NCI-H146 treated with DMSO at 0.1 percent for 48 hours (cell line): ENCODE results near the gene BTBD9.

Source experiments
- DNase-seq: peaks from one replicate; lab custom pipeline; 2025; ENCODE audit not compliant: unreplicated experiment; lab: John Stamatoyannopoulos, UW

The BTBD9 gene

DNA sequence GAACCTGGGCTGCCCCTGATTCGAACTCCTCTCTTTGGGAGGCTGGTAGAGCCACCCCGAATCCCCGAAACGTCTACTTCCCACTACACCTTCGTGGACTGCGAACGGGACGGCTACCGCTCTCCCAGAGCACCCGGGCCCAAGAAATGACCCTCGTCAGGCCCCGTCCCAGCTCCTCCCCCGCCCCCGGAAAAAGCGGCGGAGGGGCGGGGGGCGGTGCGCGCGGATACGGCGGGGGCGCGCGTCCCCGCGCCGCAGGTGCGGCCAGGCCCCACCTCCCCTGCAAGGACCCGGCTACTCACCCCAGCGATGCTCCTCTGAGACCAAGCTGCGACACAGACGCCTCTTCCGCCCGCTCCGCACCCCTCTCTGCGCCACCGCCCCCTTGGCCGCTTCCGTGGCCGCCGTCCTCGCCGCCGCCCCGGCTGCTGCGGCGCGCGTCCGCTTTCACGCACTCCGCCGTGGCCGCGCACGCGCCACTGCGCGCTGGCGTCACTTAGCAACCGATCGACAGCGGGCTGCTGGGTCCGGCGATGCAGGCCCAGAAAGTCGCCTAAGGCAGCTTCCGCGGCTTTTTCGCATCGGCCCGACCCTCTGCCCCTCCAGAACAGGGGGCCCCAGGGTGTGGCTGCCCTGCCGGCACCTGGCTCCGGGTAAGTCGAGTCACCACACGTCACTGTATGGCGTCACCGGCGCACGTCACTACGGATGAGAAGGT, at the start of gene BTBD9:
Gene BTBD9, minus strand, starts transcription at position 432 of the 718 bp plus-strand sequence.
- DNase-seq: peak; percentile 81

DNA sequence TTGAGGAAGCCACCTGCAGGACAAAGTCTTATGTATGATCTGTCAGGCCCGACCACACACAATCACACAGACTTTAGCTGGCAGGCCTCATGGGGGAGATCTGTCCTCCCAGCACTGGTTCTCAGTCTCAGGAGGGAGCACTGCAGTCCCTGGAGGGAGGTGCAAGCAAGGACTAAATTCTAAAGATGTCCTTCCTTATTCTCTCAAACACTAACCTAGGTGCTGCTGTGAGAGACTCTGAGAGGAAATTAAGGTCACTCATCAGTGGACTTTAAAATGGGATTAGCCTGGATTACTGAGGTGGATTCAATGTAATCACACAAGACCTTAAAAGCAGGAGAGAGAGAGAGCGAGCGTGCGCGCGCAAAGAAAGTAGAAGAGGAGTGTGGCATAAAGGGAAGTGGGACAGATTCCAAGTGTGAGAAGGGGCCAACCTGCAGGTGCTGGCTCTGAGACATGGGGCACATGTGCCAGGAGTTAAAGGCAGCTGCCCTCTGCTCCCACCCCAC, 48.9 kb upstream of the BTBD9 start:
- no peak for DNase-seq

GRCh38 chr6:38687549-38687948, 47.8 kb upstream of the BTBD9 start:
- DNase-seq: no peak

DNA sequence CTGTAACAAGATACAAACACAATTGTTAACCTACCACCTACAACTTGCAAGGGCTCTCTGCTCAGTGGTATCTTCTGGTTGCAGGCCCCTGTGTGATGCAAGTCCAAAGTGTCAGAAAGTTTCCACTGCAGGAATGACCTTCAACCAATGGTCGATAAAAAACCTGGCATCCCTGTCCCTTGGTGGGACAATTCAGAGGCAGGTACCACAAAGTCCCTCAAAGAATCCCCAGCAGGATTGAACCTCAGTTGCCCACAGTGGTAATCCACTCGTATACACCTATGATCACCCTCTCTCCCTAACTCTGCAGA, 47.3 kb upstream of the BTBD9 start:
- no peak for DNase-seq

- DNase-seq: no peak
Measured at GRCh38 chr6:38686270-38687042, 46.7 kb upstream of the BTBD9 start.

GRCh38 chr6:38684904-38685303, 45.2 kb upstream of the BTBD9 start:
- no peak for DNase-seq

DNA sequence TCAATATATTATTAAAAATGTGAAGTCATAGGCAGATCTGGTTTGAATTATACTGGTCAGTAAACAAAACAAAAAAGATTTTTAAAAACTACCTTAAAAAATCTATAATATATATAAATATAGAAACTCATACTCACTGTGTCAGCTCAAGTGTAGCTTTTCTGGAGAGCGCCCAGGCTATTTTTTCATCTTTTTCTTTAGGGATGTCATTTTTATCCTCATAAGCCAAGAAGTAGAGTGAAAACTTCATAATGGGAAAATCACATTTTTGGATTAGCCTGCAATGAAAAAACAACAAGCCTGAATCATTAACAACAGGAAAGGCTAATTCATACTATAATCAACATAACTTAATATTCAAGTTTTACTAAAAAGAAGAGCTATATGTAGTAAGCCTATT, 44.5 kb upstream of the BTBD9 start:
- DNase-seq: no peak

DNA sequence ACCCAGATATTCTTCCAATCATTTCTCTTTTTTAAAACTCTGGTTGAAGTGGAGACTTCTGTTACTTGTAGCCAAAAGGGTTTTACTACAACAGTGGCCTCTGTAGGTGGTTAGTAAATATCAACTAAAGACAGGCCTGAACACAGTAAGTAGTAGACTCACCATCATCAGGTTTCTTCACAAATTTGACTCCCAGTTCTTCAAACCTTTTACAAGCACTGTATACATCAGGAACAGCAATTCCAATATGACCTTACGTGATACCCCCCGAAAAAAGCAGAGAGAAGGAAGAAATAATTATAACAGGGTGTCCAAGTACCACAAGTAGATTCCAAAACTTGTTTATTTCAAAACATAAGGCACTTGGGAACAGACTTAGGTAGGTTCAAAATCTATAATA, 42.1 kb upstream of the BTBD9 start:
- DNase-seq: no peak

GRCh38 chr6:38679668-38680067, 39.9 kb upstream of the BTBD9 start:
- DNase-seq: no peak

GRCh38 chr6:38678178-38678760, 38.5 kb upstream of the BTBD9 start:
- no peak for DNase-seq

DNA sequence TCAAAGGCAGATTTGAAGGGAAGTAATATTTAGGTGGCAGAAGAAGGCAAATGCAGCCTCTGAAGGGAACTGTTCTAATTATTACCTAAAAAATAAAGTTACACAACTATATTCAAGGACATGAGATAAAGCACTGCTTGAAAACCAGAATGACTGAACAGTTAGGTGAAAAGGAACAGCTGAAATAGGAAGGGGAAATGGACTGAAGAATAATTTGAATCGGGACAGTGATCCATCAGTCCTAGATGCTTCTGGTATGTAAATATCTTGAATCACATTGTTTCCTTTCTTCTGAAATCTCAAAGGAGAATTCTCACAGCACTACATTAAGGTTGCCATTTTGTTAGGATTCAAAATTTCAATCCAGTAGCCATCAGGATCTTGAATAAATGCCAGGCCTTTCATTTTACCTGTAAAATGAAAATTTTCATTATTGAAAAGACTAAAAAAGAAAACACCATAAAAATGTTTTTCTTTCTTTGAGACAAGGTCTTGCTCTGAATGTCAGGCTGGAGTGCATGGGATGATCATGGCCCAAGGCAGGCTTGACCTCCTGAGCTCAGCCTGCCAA, 37.3 kb upstream of the BTBD9 start:
- DNase-seq: no peak

- no peak for DNase-seq
Measured at GRCh38 chr6:38676236-38676973, 36.7 kb upstream of the BTBD9 start.

DNA sequence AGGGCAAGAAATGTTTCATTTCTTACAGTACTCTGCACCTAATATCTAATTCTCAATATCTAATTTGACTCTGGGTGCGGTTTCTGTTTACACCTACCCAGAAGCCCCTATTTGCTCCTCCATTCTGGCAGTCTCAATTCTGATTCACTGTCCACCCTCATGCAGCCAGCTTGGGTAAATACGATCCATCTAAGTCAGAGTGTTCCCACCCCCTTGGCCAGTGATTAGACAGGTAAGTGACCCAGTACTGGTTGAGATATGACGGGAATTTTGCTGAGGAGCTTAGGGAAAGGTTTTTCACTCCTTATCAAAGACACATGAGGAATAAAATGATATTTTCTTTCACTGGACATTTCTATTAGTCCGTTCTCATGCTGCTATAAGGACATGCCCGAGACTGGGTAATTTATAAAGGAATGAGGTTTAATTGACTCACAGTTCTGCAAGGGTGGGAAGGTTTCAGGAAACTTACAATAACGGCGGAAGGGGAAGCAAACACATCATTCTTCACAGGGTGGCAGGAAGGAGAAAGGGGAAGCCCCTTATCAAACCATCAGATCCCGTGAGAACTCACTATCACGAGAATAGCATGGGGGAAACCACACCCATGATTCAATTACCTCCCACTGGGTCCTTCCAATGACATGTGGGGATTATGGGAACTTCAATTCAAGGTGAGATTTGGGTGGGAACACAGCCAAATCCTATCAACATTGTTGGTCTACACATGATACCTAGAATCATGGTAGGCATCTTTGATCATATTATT, 33.9 kb upstream of the BTBD9 start:
- DNase-seq: no peak

DNA sequence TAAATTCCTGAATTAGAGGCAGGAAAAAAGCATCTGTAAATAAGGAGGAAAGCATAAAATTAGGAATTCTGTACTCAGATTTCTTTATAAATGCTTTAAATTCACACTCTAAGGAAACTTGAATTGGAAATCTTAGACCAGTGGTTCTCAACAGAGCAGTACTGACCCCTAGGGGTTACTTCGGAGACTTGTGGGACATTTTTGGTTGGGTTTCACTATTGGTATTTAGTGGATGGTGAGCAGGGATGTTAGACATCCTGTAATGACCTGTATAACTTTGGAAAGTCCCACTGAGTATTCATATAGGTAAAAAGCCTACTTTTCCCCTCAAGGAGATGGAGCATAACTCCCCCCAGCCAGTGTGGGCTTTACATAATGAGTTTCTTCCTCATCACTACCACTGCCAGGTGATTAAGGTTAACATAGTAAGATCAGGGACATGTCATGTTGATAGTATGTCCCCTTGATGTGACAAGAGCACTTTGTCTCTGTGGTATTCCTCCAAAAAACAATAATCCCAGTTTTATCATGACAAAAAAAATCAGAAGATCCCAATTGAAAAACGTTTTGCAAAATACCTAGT, 32.2 kb upstream of the BTBD9 start:
- peak; percentile 67 for DNase-seq

- DNase-seq: no peak
Measured at GRCh38 chr6:38658418-38659167, 18.9 kb upstream of the BTBD9 start.

- DNase-seq: no peak
Measured at GRCh38 chr6:38656896-38657295, 17.2 kb upstream of the BTBD9 start.

GRCh38 chr6:38654263-38654662, 14.5 kb upstream of the BTBD9 start:
- DNase-seq: no peak

DNA sequence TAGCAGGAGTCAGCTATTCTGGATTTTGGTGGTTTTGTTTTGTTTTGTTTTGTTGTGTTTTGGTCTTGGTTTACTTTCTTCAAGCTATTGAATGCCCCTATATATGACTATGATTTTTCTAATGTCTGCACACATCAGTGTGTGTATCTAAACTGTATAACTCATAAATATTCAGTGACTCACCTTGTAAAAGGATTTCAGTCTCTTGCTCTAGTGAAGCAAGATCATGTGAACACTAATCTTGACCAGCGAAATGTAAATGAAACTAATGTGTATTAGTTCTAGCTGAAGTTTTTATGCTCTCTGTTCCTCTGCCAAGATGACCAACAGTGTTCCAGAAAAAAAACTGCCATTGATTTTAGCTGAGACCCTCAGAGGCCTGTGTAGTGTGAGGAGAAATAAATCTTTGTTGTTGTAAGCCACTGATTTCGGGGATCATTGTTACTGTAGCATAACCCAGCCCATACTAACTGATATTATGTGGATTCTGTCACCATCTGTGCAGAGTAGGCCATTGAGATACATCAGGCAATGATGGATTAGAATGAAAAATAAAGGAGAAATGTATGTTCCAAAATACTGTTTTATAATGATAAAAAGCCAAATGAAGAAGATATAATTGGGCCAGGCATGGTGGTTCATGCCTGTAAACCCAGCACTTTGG, 11.5 kb upstream of the BTBD9 start:
- DNase-seq: no peak
